GM19240 (cell line): ENCODE measurements around the gene SETD3.

Experiments used
- DNase-seq: peaks from one replicate; pipeline ENCODE4 v3.0.0; 2011; ENCODE audit warnings: low spot score; ENCODE audit not compliant: insufficient read length

The SETD3 gene

GRCh38 chr14:99395909-99396530 lies 84.6 kb downstream of the SETD3 start:
- no peak for DNase-seq

GRCh38 chr14:99394602-99395156 lies 86.0 kb downstream of the SETD3 start:
- DNase-seq = no peak

- peak; percentile 28 for DNase-seq
Measured at GRCh38 chr14:99393059-99393655, 87.5 kb downstream of the SETD3 start.

GRCh38 chr14:99391671-99392070 lies 89.0 kb downstream of the SETD3 start:
- DNase-seq = no peak

GRCh38 chr14:99389174-99389826 lies 91.4 kb downstream of the SETD3 start:
- DNase-seq = no peak

GRCh38 chr14:99388286-99388685 lies 92.4 kb downstream of the SETD3 start:
- no peak for DNase-seq

GRCh38 chr14:99387880-99388279 lies 92.8 kb downstream of the SETD3 start:
- DNase-seq = no peak

- no peak for DNase-seq
Measured at GRCh38 chr14:99384450-99385417, 95.9 kb downstream of the SETD3 start.

- DNase-seq = no peak
Measured at GRCh38 chr14:99383472-99384449, 96.9 kb downstream of the SETD3 start.

GRCh38 chr14:99382781-99383471 lies 97.7 kb downstream of the SETD3 start:
- no peak for DNase-seq

GRCh38 chr14:99382071-99382470 lies 98.6 kb downstream of the SETD3 start:
- DNase-seq = no peak

- no peak for DNase-seq
Measured at GRCh38 chr14:99381688-99382060, 99.0 kb downstream of the SETD3 start.

- no peak for DNase-seq
Measured at GRCh38 chr14:99380991-99381687, 99.5 kb downstream of the SETD3 start.

- DNase-seq = no peak
Measured at GRCh38 chr14:99380402-99380801, 100.3 kb downstream of the SETD3 start.

- no peak for DNase-seq
Measured at GRCh38 chr14:99378782-99379214, 101.9 kb downstream of the SETD3 start.

GRCh38 chr14:99377951-99378350 lies 102.7 kb downstream of the SETD3 start:
- DNase-seq = no peak

GRCh38 chr14:99374964-99375363 lies 105.7 kb downstream of the SETD3 start:
- no peak for DNase-seq

GRCh38 chr14:99363616-99364290 lies 116.9 kb downstream of the SETD3 start:
- DNase-seq = no peak
